Neural cell (in vitro differentiated cells): ENCODE data around the gene NES.

ENCODE experiments used
- CTCF ChIP-seq: fragments of 450-650 bp; IDR thresholded peaks from 2 replicates; pipeline ENCODE4 v1.5.1; 2014; ENCODE audit warnings: antibody characterized with exemption, mild to moderate bottlenecking, moderate library complexity; ENCODE audit not compliant: poor library complexity, severe bottlenecking
- EZH2 ChIP-seq: fragments of 200-600, 300-800 bp; shearing (Covaris generic), sonication (generic); IDR thresholded peaks from 2 replicates; pipeline ENCODE4 v1.6.1; 2014; ENCODE audit warnings: antibody characterized with exemption, low read length, borderline replicate concordance, mild to moderate bottlenecking; ENCODE audit not compliant: insufficient read depth, poor library complexity, severe bottlenecking
- POLR2AphosphoS5 ChIP-seq: IDR thresholded peaks from 2 replicates; pipeline ENCODE4 v1.6.1; 2012
- TF ChIP-seq, protein P1 (sequence below): IDR thresholded peaks from 2 replicates; pipeline ENCODE4 v1.6.1; 2012; ENCODE audit warnings: borderline replicate concordance

- TF ChIP-seq CTCF (no peak), EZH2 (no peak), POLR2AphosphoS5 (no peak)
- TF ChIP-seq, protein P1, sequence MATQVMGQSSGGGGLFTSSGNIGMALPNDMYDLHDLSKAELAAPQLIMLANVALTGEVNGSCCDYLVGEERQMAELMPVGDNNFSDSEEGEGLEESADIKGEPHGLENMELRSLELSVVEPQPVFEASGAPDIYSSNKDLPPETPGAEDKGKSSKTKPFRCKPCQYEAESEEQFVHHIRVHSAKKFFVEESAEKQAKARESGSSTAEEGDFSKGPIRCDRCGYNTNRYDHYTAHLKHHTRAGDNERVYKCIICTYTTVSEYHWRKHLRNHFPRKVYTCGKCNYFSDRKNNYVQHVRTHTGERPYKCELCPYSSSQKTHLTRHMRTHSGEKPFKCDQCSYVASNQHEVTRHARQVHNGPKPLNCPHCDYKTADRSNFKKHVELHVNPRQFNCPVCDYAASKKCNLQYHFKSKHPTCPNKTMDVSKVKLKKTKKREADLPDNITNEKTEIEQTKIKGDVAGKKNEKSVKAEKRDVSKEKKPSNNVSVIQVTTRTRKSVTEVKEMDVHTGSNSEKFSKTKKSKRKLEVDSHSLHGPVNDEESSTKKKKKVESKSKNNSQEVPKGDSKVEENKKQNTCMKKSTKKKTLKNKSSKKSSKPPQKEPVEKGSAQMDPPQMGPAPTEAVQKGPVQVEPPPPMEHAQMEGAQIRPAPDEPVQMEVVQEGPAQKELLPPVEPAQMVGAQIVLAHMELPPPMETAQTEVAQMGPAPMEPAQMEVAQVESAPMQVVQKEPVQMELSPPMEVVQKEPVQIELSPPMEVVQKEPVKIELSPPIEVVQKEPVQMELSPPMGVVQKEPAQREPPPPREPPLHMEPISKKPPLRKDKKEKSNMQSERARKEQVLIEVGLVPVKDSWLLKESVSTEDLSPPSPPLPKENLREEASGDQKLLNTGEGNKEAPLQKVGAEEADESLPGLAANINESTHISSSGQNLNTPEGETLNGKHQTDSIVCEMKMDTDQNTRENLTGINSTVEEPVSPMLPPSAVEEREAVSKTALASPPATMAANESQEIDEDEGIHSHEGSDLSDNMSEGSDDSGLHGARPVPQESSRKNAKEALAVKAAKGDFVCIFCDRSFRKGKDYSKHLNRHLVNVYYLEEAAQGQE, result no peak
These were observed 4.2 kb upstream of the NES start for GRCh38 chr1:156681196-156681960.
